ENCODE data around the gene GRIK2. TPM values are rescaled to one million over a fixed set of nuclear protein-coding genes. Genes with fewer than 3 reads are reported as not detected.

Gene GRIK2
- polyA plus RNA-seq, 6 donors from 2014 or later, result not detected

- no peaks in the 10 kb centered on the region for H3K27me3 Mint-ChIP-seq
- no peaks in the 10 kb centered on the region for H3K4me1 Mint-ChIP-seq
- no peak overlapping the region for H3K4me3 Mint-ChIP-seq
- DNase-seq (no peak), ATAC-seq (ENCODE audit: low read depth in 2 of 2) (no peak)
- no peak overlapping the region for H3K27ac Mint-ChIP-seq
- H3K36me3 Mint-ChIP-seq, result no peaks in the 10 kb centered on the region
- H3K9me3 Mint-ChIP-seq, result peaks cover 3 to 37% (median 7%) of the 10 kb centered on the region in 7 donors
Observed at GRCh38 chr6:101784094-101784493, 390.6 kb downstream of the GRIK2 start.

GRCh38 chr6:101799531-101799930 is 406.0 kb downstream of the GRIK2 start:
- Mint-ChIP-seq H3K27ac (peak overlapping the region in 1 of 6 donors; percentile 76), H3K9me3 (peaks cover 0 to 5% (median 0%) of the 10 kb centered on the region in 7 donors), H3K36me3 (no peaks in the 10 kb centered on the region), H3K4me1 (no peaks in the 10 kb centered on the region), H3K27me3 (no peaks in the 10 kb centered on the region), H3K4me3 (no peak overlapping the region)
- ATAC-seq (ENCODE audit: low read depth in 2 of 2) (no peak), DNase-seq (no peak)

GRCh38 chr6:101800598-101800997 is 407.1 kb downstream of the GRIK2 start:
- no peak for DNase-seq
- Mint-ChIP-seq H3K27me3 (no peaks in the 10 kb centered on the region), H3K4me1 (no peaks in the 10 kb centered on the region), H3K27ac (no peak overlapping the region), H3K4me3 (no peak overlapping the region), H3K9me3 (no peaks in the 10 kb centered on the region), H3K36me3 (no peaks in the 10 kb centered on the region)
- ATAC-seq (ENCODE audit: low read depth in 2 of 2), result no peak

GRCh38 chr6:101803136-101803535 is 409.6 kb downstream of the GRIK2 start:
- no peak overlapping the region for H3K27ac Mint-ChIP-seq
- no peaks in the 10 kb centered on the region for H3K27me3 Mint-ChIP-seq
- peaks cover 0 to 5% (median 0%) of the 10 kb centered on the region in 7 donors for H3K9me3 Mint-ChIP-seq
- no peak overlapping the region for H3K4me3 Mint-ChIP-seq
- H3K36me3 Mint-ChIP-seq, result no peaks in the 10 kb centered on the region
- ATAC-seq (ENCODE audit: low read depth in 2 of 2) (no peak), DNase-seq (no peak)
- H3K4me1 Mint-ChIP-seq, result no peaks in the 10 kb centered on the region

- no peaks in the 10 kb centered on the region for H3K4me1 Mint-ChIP-seq
- DNase-seq, result no peak
- H3K36me3 Mint-ChIP-seq, result no peaks in the 10 kb centered on the region
- no peak overlapping the region for H3K27ac Mint-ChIP-seq
- no peak overlapping the region for H3K4me3 Mint-ChIP-seq
- peaks cover 0 to 5% (median 0%) of the 10 kb centered on the region in 7 donors for H3K9me3 Mint-ChIP-seq
- H3K27me3 Mint-ChIP-seq, result no peaks in the 10 kb centered on the region
- ATAC-seq (ENCODE audit: low read depth in 2 of 2), result no peak
Observed at GRCh38 chr6:101806241-101806640, 412.7 kb downstream of the GRIK2 start.

GRCh38 chr6:101811108-101811507 is 417.6 kb downstream of the GRIK2 start:
- Mint-ChIP-seq H3K27ac (no peak overlapping the region), H3K9me3 (peaks cover 0 to 5% (median 0%) of the 10 kb centered on the region in 7 donors), H3K4me1 (no peaks in the 10 kb centered on the region), H3K27me3 (no peaks in the 10 kb centered on the region), H3K36me3 (no peaks in the 10 kb centered on the region), H3K4me3 (no peak overlapping the region)
- DNase-seq (no peak), ATAC-seq (ENCODE audit: low read depth in 2 of 2) (no peak)

GRCh38 chr6:101816716-101817115 is 423.2 kb downstream of the GRIK2 start:
- peaks cover 0 to 5% (median 0%) of the 10 kb centered on the region in 7 donors for H3K9me3 Mint-ChIP-seq
- H3K27ac Mint-ChIP-seq, result no peak overlapping the region
- no peaks in the 10 kb centered on the region for H3K36me3 Mint-ChIP-seq
- H3K27me3 Mint-ChIP-seq, result no peaks in the 10 kb centered on the region
- DNase-seq (no peak), ATAC-seq (ENCODE audit: low read depth in 2 of 2) (no peak)
- H3K4me1 Mint-ChIP-seq, result no peaks in the 10 kb centered on the region
- H3K4me3 Mint-ChIP-seq, result no peak overlapping the region

GRCh38 chr6:101818051-101818450 is 424.5 kb downstream of the GRIK2 start:
- Mint-ChIP-seq H3K36me3 (no peaks in the 10 kb centered on the region), H3K4me1 (no peaks in the 10 kb centered on the region), H3K27ac (no peak overlapping the region), H3K27me3 (no peaks in the 10 kb centered on the region), H3K4me3 (no peak overlapping the region), H3K9me3 (peaks cover 0 to 5% (median 1%) of the 10 kb centered on the region in 7 donors)
- no peak for ATAC-seq (ENCODE audit: low read depth in 2 of 2)
- DNase-seq, result no peak

GRCh38 chr6:101824551-101825345 is 431.2 kb downstream of the GRIK2 start:
- H3K9me3 Mint-ChIP-seq, result peaks cover 5 to 24% (median 12%) of the 10 kb centered on the region in 7 donors
- no peaks in the 10 kb centered on the region for H3K27me3 Mint-ChIP-seq
- no peak overlapping the region for H3K27ac Mint-ChIP-seq
- ATAC-seq (ENCODE audit: low read depth in 2 of 2) (no peak), DNase-seq (no peak)
- no peaks in the 10 kb centered on the region for H3K36me3 Mint-ChIP-seq
- no peaks in the 10 kb centered on the region for H3K4me1 Mint-ChIP-seq
- H3K4me3 Mint-ChIP-seq, result no peak overlapping the region

- DNase-seq (no peak), ATAC-seq (ENCODE audit: low read depth in 2 of 2) (no peak)
- no peak overlapping the region for H3K4me3 Mint-ChIP-seq
- peaks cover 5 to 24% (median 12%) of the 10 kb centered on the region in 7 donors for H3K9me3 Mint-ChIP-seq
- no peaks in the 10 kb centered on the region for H3K36me3 Mint-ChIP-seq
- no peaks in the 10 kb centered on the region for H3K27me3 Mint-ChIP-seq
- no peak overlapping the region for H3K27ac Mint-ChIP-seq
- no peaks in the 10 kb centered on the region for H3K4me1 Mint-ChIP-seq
Observed at GRCh38 chr6:101826269-101826668, 432.8 kb downstream of the GRIK2 start.

- H3K27ac Mint-ChIP-seq, result no peak overlapping the region
- DNase-seq (no peak), ATAC-seq (ENCODE audit: low read depth in 2 of 2) (no peak)
- no peaks in the 10 kb centered on the region for H3K36me3 Mint-ChIP-seq
- H3K4me3 Mint-ChIP-seq, result no peak overlapping the region
- H3K9me3 Mint-ChIP-seq, result peaks cover 5 to 24% (median 12%) of the 10 kb centered on the region in 7 donors
- no peaks in the 10 kb centered on the region for H3K4me1 Mint-ChIP-seq
- H3K27me3 Mint-ChIP-seq, result no peaks in the 10 kb centered on the region
Observed at GRCh38 chr6:101826678-101827077, 433.2 kb downstream of the GRIK2 start.

GRCh38 chr6:101830501-101831031 is 437.1 kb downstream of the GRIK2 start:
- peaks cover 5 to 24% (median 12%) of the 10 kb centered on the region in 7 donors for H3K9me3 Mint-ChIP-seq
- no peak for DNase-seq
- no peak overlapping the region for H3K4me3 Mint-ChIP-seq
- H3K36me3 Mint-ChIP-seq, result no peaks in the 10 kb centered on the region
- H3K27ac Mint-ChIP-seq, result no peak overlapping the region
- no peaks in the 10 kb centered on the region for H3K4me1 Mint-ChIP-seq
- H3K27me3 Mint-ChIP-seq, result no peaks in the 10 kb centered on the region
- no peak for ATAC-seq (ENCODE audit: low read depth in 2 of 2)

GRCh38 chr6:101832371-101832770 is 438.9 kb downstream of the GRIK2 start:
- Mint-ChIP-seq H3K4me3 (no peak overlapping the region), H3K9me3 (peaks cover 3 to 21% (median 14%) of the 10 kb centered on the region in 7 donors), H3K27ac (no peak overlapping the region), H3K36me3 (no peaks in the 10 kb centered on the region), H3K4me1 (no peaks in the 10 kb centered on the region), H3K27me3 (no peaks in the 10 kb centered on the region)
- ATAC-seq (ENCODE audit: low read depth in 2 of 2), result no peak
- DNase-seq, result no peak

- H3K9me3 Mint-ChIP-seq, result peaks cover 0 to 3% (median 0%) of the 10 kb centered on the region in 7 donors
- H3K27me3 Mint-ChIP-seq, result no peaks in the 10 kb centered on the region
- DNase-seq (no peak), ATAC-seq (ENCODE audit: low read depth in 2 of 2) (no peak)
- no peaks in the 10 kb centered on the region for H3K36me3 Mint-ChIP-seq
- no peak overlapping the region for H3K27ac Mint-ChIP-seq
- H3K4me3 Mint-ChIP-seq, result no peak overlapping the region
- H3K4me1 Mint-ChIP-seq, result no peaks in the 10 kb centered on the region
Observed at GRCh38 chr6:101840100-101840499, 446.6 kb downstream of the GRIK2 start.
